ENCODE data around the gene MANBA.

DNA sequence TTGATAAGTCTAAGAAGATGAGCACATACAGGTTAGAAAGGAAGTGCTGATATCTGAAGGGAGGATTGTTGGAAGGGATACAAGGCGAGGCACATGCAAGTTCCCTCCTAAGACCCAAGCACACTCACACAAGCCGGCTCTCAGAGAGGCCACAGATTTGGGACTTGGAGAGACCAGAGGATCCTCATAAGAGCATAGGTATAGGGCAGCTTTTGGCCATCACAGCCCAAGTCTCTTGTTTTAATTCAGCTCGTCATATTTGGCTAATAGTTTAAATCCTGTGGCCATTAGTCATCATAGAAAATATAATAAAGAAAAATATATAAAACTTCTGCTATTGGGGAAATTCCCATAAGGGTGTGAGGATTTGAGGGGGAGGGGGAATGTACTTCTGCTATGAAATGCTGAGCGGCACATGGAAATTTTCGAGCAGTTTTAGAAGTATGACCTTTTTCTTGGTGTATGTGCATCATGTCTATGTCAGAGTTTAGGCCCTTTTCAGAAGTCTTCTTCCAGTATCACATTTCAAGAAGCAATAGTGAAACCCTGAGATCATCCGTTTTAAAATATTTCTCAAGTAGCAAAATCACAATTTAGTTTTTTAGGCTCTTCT, 161.9 kb downstream of the MANBA start:
- TF ChIP-seq, protein P1, sequence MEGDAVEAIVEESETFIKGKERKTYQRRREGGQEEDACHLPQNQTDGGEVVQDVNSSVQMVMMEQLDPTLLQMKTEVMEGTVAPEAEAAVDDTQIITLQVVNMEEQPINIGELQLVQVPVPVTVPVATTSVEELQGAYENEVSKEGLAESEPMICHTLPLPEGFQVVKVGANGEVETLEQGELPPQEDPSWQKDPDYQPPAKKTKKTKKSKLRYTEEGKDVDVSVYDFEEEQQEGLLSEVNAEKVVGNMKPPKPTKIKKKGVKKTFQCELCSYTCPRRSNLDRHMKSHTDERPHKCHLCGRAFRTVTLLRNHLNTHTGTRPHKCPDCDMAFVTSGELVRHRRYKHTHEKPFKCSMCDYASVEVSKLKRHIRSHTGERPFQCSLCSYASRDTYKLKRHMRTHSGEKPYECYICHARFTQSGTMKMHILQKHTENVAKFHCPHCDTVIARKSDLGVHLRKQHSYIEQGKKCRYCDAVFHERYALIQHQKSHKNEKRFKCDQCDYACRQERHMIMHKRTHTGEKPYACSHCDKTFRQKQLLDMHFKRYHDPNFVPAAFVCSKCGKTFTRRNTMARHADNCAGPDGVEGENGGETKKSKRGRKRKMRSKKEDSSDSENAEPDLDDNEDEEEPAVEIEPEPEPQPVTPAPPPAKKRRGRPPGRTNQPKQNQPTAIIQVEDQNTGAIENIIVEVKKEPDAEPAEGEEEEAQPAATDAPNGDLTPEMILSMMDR (IDR thresholded peaks at IDR 0.05; ENCODE audit: insufficient read depth, low read length, poor library complexity, severe bottlenecking), result no peak
- TF ChIP-seq EZH2phosphoT487 (conservative IDR thresholded peaks at IDR 0.05; ENCODE audit: low read length), result no peak
